ENCODE data around the gene PRSS8.

- TF ChIP-seq POLR2A (IDR thresholded peaks at IDR 0.05) (no peak), CTCF (IDR thresholded peaks at IDR 0.05) (no peak)
These were observed 25.2 kb downstream of the PRSS8 start for GRCh38 chr16:31110106-31111034.
